HepG2 (cell line): Measurements from ENCODE around the gene PPP1R14D.

Experiments
- ARID2 ChIP-seq: sonication (generic); formaldehyde crosslinking; IDR thresholded peaks from 2 replicates; pipeline ENCODE4 v1.8.1; 2022; ENCODE audit warnings: mild to moderate bottlenecking, missing genetic modification reagents, borderline replicate concordance
- MYC ChIP-seq: sonication (generic); formaldehyde crosslinking; IDR thresholded peaks from 2 replicates; pipeline ENCODE4 v1.9.0; 2021; ENCODE audit warnings: missing genetic modification reagents, borderline replicate concordance
- ZFP1 ChIP-seq: IDR thresholded peaks from 2 replicates; pipeline ENCODE4 v1.6.1; 2016
- ZFX ChIP-seq: sonication (generic); formaldehyde crosslinking; IDR thresholded peaks from 2 replicates; pipeline ENCODE4 v1.4.0; 2020; ENCODE audit warnings: mild to moderate bottlenecking, low read depth, missing genetic modification reagents, moderate library complexity
- ZMYM3 ChIP-seq: sonication (generic); formaldehyde crosslinking; IDR thresholded peaks from 2 replicates; pipeline ENCODE4 v1.5.1; 2020; ENCODE audit warnings: mild to moderate bottlenecking, missing genetic modification reagents
- ZNF263 ChIP-seq: sonication (generic); formaldehyde crosslinking; IDR thresholded peaks from 2 replicates; pipeline ENCODE4 v1.4.0; 2020; ENCODE audit warnings: missing genetic modification reagents
- TF ChIP-seq, protein P1 (sequence below): sonication (generic); formaldehyde crosslinking; IDR thresholded peaks from 2 replicates; pipeline ENCODE4 v1.4.0; 2020; ENCODE audit warnings: mild to moderate bottlenecking, missing genetic modification reagents

DNA sequence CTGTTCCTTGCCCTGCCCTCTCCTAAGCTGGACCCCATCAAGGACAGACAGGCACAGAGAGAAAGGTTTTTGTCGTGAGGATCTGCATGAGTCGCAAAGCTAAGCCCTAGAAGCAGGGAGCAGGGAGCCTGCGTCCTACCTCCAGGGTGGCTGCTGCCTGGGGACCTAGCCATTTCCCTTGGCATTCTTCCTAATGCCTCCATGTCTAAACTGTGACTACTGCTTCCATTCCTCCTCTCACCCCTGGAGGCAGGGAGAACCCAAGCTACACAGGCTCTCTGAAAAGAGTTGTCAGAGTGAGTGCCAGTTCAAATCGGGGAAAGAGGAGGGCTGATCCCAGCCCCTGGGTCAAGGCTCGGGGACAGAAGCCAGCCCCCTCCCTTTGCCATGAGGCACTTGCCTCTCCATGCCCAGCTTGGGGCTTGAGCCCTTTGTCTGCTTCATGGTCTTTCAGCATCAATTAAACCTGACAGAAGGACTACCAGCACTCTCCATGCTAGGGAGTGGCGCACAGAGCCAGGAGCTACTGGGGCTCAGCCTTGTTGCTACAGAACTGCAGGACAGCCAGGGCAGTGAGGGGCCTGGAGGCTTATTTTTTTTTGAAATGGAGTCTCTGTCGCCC, 62.2 kb downstream of the PPP1R14D start:
- TF ChIP-seq ZFP1 (no peak), ZNF263 (no peak), ZFX (CRISPR knock-in tag) (no peak), ARID2 (CRISPR knock-in tag) (no peak), ZMYM3 (CRISPR knock-in tag) (no peak), MYC (CRISPR knock-in tag) (no peak)
- TF ChIP-seq, protein P1, sequence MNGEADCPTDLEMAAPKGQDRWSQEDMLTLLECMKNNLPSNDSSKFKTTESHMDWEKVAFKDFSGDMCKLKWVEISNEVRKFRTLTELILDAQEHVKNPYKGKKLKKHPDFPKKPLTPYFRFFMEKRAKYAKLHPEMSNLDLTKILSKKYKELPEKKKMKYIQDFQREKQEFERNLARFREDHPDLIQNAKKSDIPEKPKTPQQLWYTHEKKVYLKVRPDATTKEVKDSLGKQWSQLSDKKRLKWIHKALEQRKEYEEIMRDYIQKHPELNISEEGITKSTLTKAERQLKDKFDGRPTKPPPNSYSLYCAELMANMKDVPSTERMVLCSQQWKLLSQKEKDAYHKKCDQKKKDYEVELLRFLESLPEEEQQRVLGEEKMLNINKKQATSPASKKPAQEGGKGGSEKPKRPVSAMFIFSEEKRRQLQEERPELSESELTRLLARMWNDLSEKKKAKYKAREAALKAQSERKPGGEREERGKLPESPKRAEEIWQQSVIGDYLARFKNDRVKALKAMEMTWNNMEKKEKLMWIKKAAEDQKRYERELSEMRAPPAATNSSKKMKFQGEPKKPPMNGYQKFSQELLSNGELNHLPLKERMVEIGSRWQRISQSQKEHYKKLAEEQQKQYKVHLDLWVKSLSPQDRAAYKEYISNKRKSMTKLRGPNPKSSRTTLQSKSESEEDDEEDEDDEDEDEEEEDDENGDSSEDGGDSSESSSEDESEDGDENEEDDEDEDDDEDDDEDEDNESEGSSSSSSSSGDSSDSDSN (CRISPR knock-in tag), result no peak
